Measurements from ENCODE around the gene ZFAND3. TPM values are rescaled to one million over a fixed set of nuclear protein-coding genes. Genes with fewer than 3 reads are reported as not detected.
"Not testable (repeated sequence)": the region's sequence is repeated elsewhere in the genome, so short reads cannot be mapped to it uniquely, and the experiment has no call there.

Gene ZFAND3
- total RNA-seq, 1 experiment from 2014 or later = 12.9 TPM

- not testable (repeated sequence) for DNase-seq (ENCODE audit: low read depth)
These were observed 230.4 kb downstream of the ZFAND3 start for GRCh38 chr6:38049861-38050397.

- no peak for DNase-seq (ENCODE audit: low read depth)
These were observed 232.4 kb downstream of the ZFAND3 start for GRCh38 chr6:38051819-38052434.

- DNase-seq (ENCODE audit: low read depth) = no peak
These were observed 235.1 kb downstream of the ZFAND3 start for GRCh38 chr6:38054527-38055202.

GRCh38 chr6:38055203-38055589 lies 235.7 kb downstream of the ZFAND3 start:
- no peak for DNase-seq (ENCODE audit: low read depth)

- no peak for DNase-seq (ENCODE audit: low read depth)
These were observed 236.8 kb downstream of the ZFAND3 start for GRCh38 chr6:38056361-38056760.

- peak; percentile 40 for DNase-seq (ENCODE audit: low read depth)
These were observed 238.5 kb downstream of the ZFAND3 start for GRCh38 chr6:38057994-38058393.

- no peak for DNase-seq (ENCODE audit: low read depth)
These were observed 242.5 kb downstream of the ZFAND3 start for GRCh38 chr6:38062066-38062465.

- no peak for DNase-seq (ENCODE audit: low read depth)
These were observed 244.4 kb downstream of the ZFAND3 start for GRCh38 chr6:38063973-38064372.

- no peak for DNase-seq (ENCODE audit: low read depth)
These were observed 244.9 kb downstream of the ZFAND3 start for GRCh38 chr6:38064431-38064830.

GRCh38 chr6:38065734-38066305 lies 246.3 kb downstream of the ZFAND3 start:
- DNase-seq (ENCODE audit: low read depth) = no peak

GRCh38 chr6:38067263-38067980 lies 247.9 kb downstream of the ZFAND3 start:
- DNase-seq (ENCODE audit: low read depth) = no peak

GRCh38 chr6:38068854-38069590 lies 249.5 kb downstream of the ZFAND3 start:
- DNase-seq (ENCODE audit: low read depth) = no peak

- DNase-seq (ENCODE audit: low read depth) = no peak
These were observed 258.0 kb downstream of the ZFAND3 start for GRCh38 chr6:38077488-38078030.

- DNase-seq (ENCODE audit: low read depth) = no peak
These were observed 259.1 kb downstream of the ZFAND3 start for GRCh38 chr6:38078671-38079070.

- DNase-seq (ENCODE audit: low read depth) = no peak
These were observed 259.6 kb downstream of the ZFAND3 start for GRCh38 chr6:38079107-38079506.

GRCh38 chr6:38079537-38079936 lies 260.0 kb downstream of the ZFAND3 start:
- no peak for DNase-seq (ENCODE audit: low read depth)

GRCh38 chr6:38080360-38080759 lies 260.8 kb downstream of the ZFAND3 start:
- no peak for DNase-seq (ENCODE audit: low read depth)

- DNase-seq (ENCODE audit: low read depth) = no peak
These were observed 261.4 kb downstream of the ZFAND3 start for GRCh38 chr6:38080889-38081288.

- DNase-seq (ENCODE audit: low read depth) = no peak
These were observed 265.5 kb downstream of the ZFAND3 start for GRCh38 chr6:38085031-38085430.

GRCh38 chr6:38086346-38086745 lies 266.8 kb downstream of the ZFAND3 start:
- DNase-seq (ENCODE audit: low read depth) = no peak

GRCh38 chr6:38088010-38088409 lies 268.5 kb downstream of the ZFAND3 start:
- DNase-seq (ENCODE audit: low read depth) = no peak

All from Daoy (cell line).